Measurements from ENCODE around the gene DDX47. TPM values are rescaled to one million over a fixed set of nuclear protein-coding genes. Genes with fewer than 3 reads are reported as not detected.

The DDX47 gene
- total and polyA plus RNA-seq, 2 experiments from 2014 or later: 54.0 to 90.8 TPM

DNA sequence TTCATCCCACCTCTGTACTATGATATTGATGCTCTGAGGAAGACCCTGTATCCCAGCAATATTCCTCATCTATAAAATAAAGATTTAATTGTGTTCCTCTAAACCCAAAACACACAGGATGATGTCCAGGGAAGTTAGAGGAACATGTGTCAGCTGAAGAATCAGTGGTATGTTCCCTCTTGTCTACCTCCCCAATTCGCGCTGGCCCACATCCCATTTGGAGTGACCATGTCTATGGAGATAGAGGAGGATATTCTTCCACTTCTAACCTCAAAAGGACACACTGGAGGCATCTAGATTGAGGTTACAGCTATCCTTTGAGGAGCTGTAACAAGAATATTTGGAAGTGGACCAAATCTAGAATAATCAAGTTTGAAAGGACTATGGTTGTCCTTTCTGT, 29.0 kb upstream of the DDX47 start:
- no peak overlapping the region for H3K27ac ChIP-seq (ENCODE audit: low read depth)
- peaks cover 9% of the 10 kb centered on the region; the same call in 1 of the 2 replicates for H3K9me2 ChIP-seq (ENCODE audit: insufficient read depth)
- H4K20me1 ChIP-seq (replicated peaks; ENCODE audit: insufficient read depth): no peaks in the 10 kb centered on the region
- peaks cover 15% of the 10 kb centered on the region for H3K4me1 ChIP-seq (ENCODE audit: insufficient read depth)
- no peak for ATAC-seq
- no peak overlapping the region for H3K27ac Mint-ChIP-seq
- no peak overlapping the region for H3K4me3 Mint-ChIP-seq
- DNase-seq (ENCODE audit: low spot score): no peak
- peaks cover 6% of the 10 kb centered on the region; the same call in 1 of the 2 replicates for H3F3A ChIP-seq (replicated peaks; ENCODE audit: low read depth)
- peaks cover 32% of the 10 kb centered on the region for H3K4me1 Mint-ChIP-seq
- TF ChIP-seq, protein P1, sequence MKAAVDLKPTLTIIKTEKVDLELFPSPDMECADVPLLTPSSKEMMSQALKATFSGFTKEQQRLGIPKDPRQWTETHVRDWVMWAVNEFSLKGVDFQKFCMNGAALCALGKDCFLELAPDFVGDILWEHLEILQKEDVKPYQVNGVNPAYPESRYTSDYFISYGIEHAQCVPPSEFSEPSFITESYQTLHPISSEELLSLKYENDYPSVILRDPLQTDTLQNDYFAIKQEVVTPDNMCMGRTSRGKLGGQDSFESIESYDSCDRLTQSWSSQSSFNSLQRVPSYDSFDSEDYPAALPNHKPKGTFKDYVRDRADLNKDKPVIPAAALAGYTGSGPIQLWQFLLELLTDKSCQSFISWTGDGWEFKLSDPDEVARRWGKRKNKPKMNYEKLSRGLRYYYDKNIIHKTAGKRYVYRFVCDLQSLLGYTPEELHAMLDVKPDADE (IDR thresholded peaks at IDR 0.05): no peak
- TF ChIP-seq EZH2 (IDR thresholded peaks at IDR 0.05; ENCODE audit: low read depth, unreplicated experiment) (no peak), STAT1 (IDR thresholded peaks at IDR 0.05; ENCODE audit: unreplicated experiment) (no peak), ZNF114 (CRISPR knock-in tag; IDR thresholded peaks at IDR 0.05) (no peak), POLR2AphosphoS5 (IDR thresholded peaks at IDR 0.05; ENCODE audit: low read depth) (no peak), NANOG (IDR thresholded peaks at IDR 0.05; ENCODE audit: borderline replicate concordance) (no peak), CREB1 (CRISPR knock-in tag; IDR thresholded peaks at IDR 0.05; ENCODE audit: low read depth) (no peak)
- peaks cover 38% of the 10 kb centered on the region for H3K27me3 Mint-ChIP-seq (ENCODE audit: insufficient read depth, low read depth, poor library complexity)
- peaks cover 31% of the 10 kb centered on the region for H3K27me3 ChIP-seq (ENCODE audit: insufficient read depth)
- H3K36me3 ChIP-seq (ENCODE audit: insufficient read depth): no peaks in the 10 kb centered on the region
- no peak overlapping the region for H3K4me3 ChIP-seq
- no peak overlapping the region for H3K4me2 ChIP-seq
- H2AFZ ChIP-seq: no peak overlapping the region
- peaks cover 4% of the 10 kb centered on the region; the same call in 2 of the 3 replicates for H3K36me3 Mint-ChIP-seq (ENCODE audit: low read depth)
- H3K9me3 Mint-ChIP-seq: peaks cover 9% of the 10 kb centered on the region; the same call in 1 of the 3 replicates
- H3K79me2 ChIP-seq (replicated peaks; ENCODE audit: insufficient read depth): no peaks in the 10 kb centered on the region

DNA sequence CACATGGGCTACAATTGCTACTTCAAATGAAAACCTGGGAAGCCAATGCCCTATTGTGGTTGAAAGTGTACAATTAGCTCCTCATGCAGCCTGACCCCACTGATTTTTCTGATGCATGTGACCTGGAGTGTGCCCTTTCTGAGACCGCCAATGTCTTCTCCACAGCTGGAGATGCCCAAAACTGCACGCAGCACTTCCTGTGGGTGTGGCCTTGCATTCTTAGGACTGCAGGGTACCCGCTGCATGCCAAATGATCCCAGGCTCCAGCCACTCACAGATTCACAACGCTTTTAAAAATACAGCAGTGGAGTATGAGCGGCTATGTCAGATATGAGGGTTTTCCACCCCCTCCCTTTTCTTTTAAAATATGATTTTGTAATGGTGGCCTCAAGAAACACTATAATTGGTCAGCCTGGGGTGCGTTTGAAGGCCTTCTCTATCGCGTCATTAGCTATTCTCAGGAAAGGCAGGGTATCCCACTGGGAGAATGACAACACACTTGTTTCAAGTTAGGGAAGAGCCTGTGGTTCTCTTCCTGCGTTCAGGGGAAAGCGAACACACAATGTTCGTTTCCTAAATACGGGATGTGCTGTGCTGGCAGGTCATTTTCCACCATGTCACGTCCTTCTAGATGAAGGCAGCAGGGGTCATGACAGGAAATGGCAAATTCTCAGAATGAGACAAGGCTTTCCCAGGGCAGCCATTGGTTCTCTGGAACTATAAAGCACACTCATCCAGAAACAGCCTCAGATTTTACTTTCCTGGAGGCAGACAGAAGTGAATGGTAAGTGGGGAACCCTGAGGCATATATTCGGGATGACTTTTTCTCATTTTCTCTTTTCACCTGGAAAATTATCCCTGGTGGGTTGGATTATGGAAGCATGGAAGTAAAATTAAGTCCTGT, 28.0 kb upstream of the DDX47 start, which contains the start of gene APOLD1:
APOLD1 (plus strand) TSS at position 749 of the 904 bp plus-strand sequence; CDS start at position 782, 33 bp downstream.
- peaks cover 9% of the 10 kb centered on the region; the same call in 1 of the 3 replicates for H3K9me3 Mint-ChIP-seq
- peaks cover 32% of the 10 kb centered on the region for H3K4me1 Mint-ChIP-seq
- H3F3A ChIP-seq (replicated peaks; ENCODE audit: low read depth): peaks cover 6% of the 10 kb centered on the region; the same call in 1 of the 2 replicates
- peak within 1 kb of the TSS; percentile 85 for H3K4me2 ChIP-seq
- no peaks in the 10 kb centered on the region for H4K20me1 ChIP-seq (replicated peaks; ENCODE audit: insufficient read depth)
- H2AFZ ChIP-seq: peak within 1 kb of the TSS; percentile 98
- TF ChIP-seq ZNF331 (CRISPR knock-in tag; IDR thresholded peaks at IDR 0.05; ENCODE audit: low read depth) (no peak), JUNB (IDR thresholded peaks at IDR 0.05; ENCODE audit: unreplicated experiment) (no peak), POLR2AphosphoS5 (IDR thresholded peaks at IDR 0.05; ENCODE audit: low read depth) (no peak), CREB1 (CRISPR knock-in tag; IDR thresholded peaks at IDR 0.05; ENCODE audit: low read depth) (peak; percentile 49; the same call in 1 of the 2 replicates)
- TF ChIP-seq, protein P1 (IDR thresholded peaks at IDR 0.05): 0 out of 2 replicates have a peak, but pooled peaks have one; percentile 12
- H3K79me2 ChIP-seq (replicated peaks; ENCODE audit: insufficient read depth): no peaks in the 10 kb centered on the region
- H3K27ac ChIP-seq (ENCODE audit: low read depth): no peak within 1 kb of the TSS
- peaks cover 9% of the 10 kb centered on the region; the same call in 1 of the 2 replicates for H3K9me2 ChIP-seq (ENCODE audit: insufficient read depth)
- no peaks in the 10 kb centered on the region for H3K36me3 ChIP-seq (ENCODE audit: insufficient read depth)
- H3K36me3 Mint-ChIP-seq (ENCODE audit: low read depth): peaks cover 4% of the 10 kb centered on the region; the same call in 2 of the 3 replicates
- H3K27me3 Mint-ChIP-seq (ENCODE audit: insufficient read depth, low read depth, poor library complexity): peaks cover 38% of the 10 kb centered on the region
- H3K27me3 ChIP-seq (ENCODE audit: insufficient read depth): peaks cover 31% of the 10 kb centered on the region
- peak within 1 kb of the TSS; percentile 63 for H3K4me3 ChIP-seq
- ATAC-seq (peak; percentile 36), DNase-seq (ENCODE audit: low spot score) (peak; percentile 69)
- no peak within 1 kb of the TSS for H3K27ac Mint-ChIP-seq
- peak within 1 kb of the TSS; percentile 63 for H3K4me3 Mint-ChIP-seq
- peaks cover 15% of the 10 kb centered on the region for H3K4me1 ChIP-seq (ENCODE audit: insufficient read depth)

Measured in GM23338 (cell line).